ENCODE results near the gene SERPINI1.

SERPINI1 gene

GRCh38 chr3:167734498-167735232, 856 bp upstream of the SERPINI1 start, which contains the start of gene PDCD10:
TSS of gene PDCD10 (minus strand) at chr3:167734892. CDS start at chr3:167720157, 14,735 bp downstream.
- Histone ChIP-seq H2AFZ (ENCODE audit: low read length, unreplicated experiment) (peak within 1 kb of the TSS; percentile 93), H3K79me2 (ENCODE audit: control insufficient read depth, insufficient read depth, low read length, unreplicated experiment) (peaks cover 47% of the 10 kb centered on the region), H3K4me1 (ENCODE audit: control insufficient read depth, insufficient read depth, low read length, unreplicated experiment) (peaks cover 38% of the 10 kb centered on the region), H3K27ac (ENCODE audit: low read depth, low read length) (peak within 1 kb of the TSS; percentile 83), H3K4me3 (ENCODE audit: low read depth, low read length) (peak within 1 kb of the TSS; percentile 98), H3K27me3 (ENCODE audit: insufficient read depth, low read length) (no peaks in the 10 kb centered on the region), H3K36me3 (ENCODE audit: insufficient read depth, low read length) (no peaks in the 10 kb centered on the region)

- H2AFZ ChIP-seq (ENCODE audit: low read length, unreplicated experiment), result peak overlapping the region; percentile 77
- peaks cover 28% of the 10 kb centered on the region for H3K4me1 ChIP-seq (ENCODE audit: control insufficient read depth, insufficient read depth, low read length, unreplicated experiment)
- H3K27ac ChIP-seq (ENCODE audit: low read depth, low read length), result no peak overlapping the region
Observed at GRCh38 chr3:167736264-167736787, 805 bp downstream of the SERPINI1 start.

GRCh38 chr3:167736997-167737396, 1.5 kb downstream of the SERPINI1 start:
- no peaks in the 10 kb centered on the region for H3K36me3 ChIP-seq (ENCODE audit: insufficient read depth, low read length)
- H2AFZ ChIP-seq (ENCODE audit: low read length, unreplicated experiment), result no peak overlapping the region
- H3K27me3 ChIP-seq (ENCODE audit: insufficient read depth, low read length), result no peaks in the 10 kb centered on the region
- H3K4me3 ChIP-seq (ENCODE audit: low read depth, low read length), result 0 out of 2 replicates have a peak overlapping the region, but pooled peaks have one; percentile 98
- peaks cover 24% of the 10 kb centered on the region for H3K79me2 ChIP-seq (ENCODE audit: control insufficient read depth, insufficient read depth, low read length, unreplicated experiment)
- no peak overlapping the region for H3K27ac ChIP-seq (ENCODE audit: low read depth, low read length)
- peaks cover 22% of the 10 kb centered on the region for H3K4me1 ChIP-seq (ENCODE audit: control insufficient read depth, insufficient read depth, low read length, unreplicated experiment)

More at GRCh38 chr3:167736264-167736787, 805 bp downstream of the SERPINI1 start:
- no peaks in the 10 kb centered on the region for H3K36me3 ChIP-seq (ENCODE audit: insufficient read depth, low read length)
- H3K79me2 ChIP-seq (ENCODE audit: control insufficient read depth, insufficient read depth, low read length, unreplicated experiment), result peaks cover 31% of the 10 kb centered on the region
- peak overlapping the region; percentile 98 for H3K4me3 ChIP-seq (ENCODE audit: low read depth, low read length)
- H3K27me3 ChIP-seq (ENCODE audit: insufficient read depth, low read length), result no peaks in the 10 kb centered on the region

GRCh38 chr3:167738037-167738436, 2.5 kb downstream of the SERPINI1 start:
- H3K79me2 ChIP-seq (ENCODE audit: control insufficient read depth, insufficient read depth, low read length, unreplicated experiment), result peaks cover 14% of the 10 kb centered on the region
- peaks cover 11% of the 10 kb centered on the region for H3K4me1 ChIP-seq (ENCODE audit: control insufficient read depth, insufficient read depth, low read length, unreplicated experiment)

GRCh38 chr3:167739190-167739810, 3.8 kb downstream of the SERPINI1 start:
- peaks cover 7% of the 10 kb centered on the region for H3K4me1 ChIP-seq (ENCODE audit: control insufficient read depth, insufficient read depth, low read length, unreplicated experiment)
- no peaks in the 10 kb centered on the region for H3K27me3 ChIP-seq (ENCODE audit: insufficient read depth, low read length)
- no peak overlapping the region for H3K4me3 ChIP-seq (ENCODE audit: low read depth, low read length)
- peaks cover under 1% of the 10 kb centered on the region for H3K79me2 ChIP-seq (ENCODE audit: control insufficient read depth, insufficient read depth, low read length, unreplicated experiment)
- no peak overlapping the region for H3K27ac ChIP-seq (ENCODE audit: low read depth, low read length)
- no peak overlapping the region for H2AFZ ChIP-seq (ENCODE audit: low read length, unreplicated experiment)
- H3K36me3 ChIP-seq (ENCODE audit: insufficient read depth, low read length), result no peaks in the 10 kb centered on the region

More at GRCh38 chr3:167738037-167738436, 2.5 kb downstream of the SERPINI1 start:
- Histone ChIP-seq H3K36me3 (ENCODE audit: insufficient read depth, low read length) (no peaks in the 10 kb centered on the region), H3K27ac (ENCODE audit: low read depth, low read length) (no peak overlapping the region), H2AFZ (ENCODE audit: low read length, unreplicated experiment) (no peak overlapping the region), H3K27me3 (ENCODE audit: insufficient read depth, low read length) (no peaks in the 10 kb centered on the region), H3K4me3 (ENCODE audit: low read depth, low read length) (no peak overlapping the region)

- Histone ChIP-seq H3K4me1 (ENCODE audit: control insufficient read depth, insufficient read depth, low read length, unreplicated experiment) (peaks cover 7% of the 10 kb centered on the region), H2AFZ (ENCODE audit: low read length, unreplicated experiment) (no peak overlapping the region)
Observed at GRCh38 chr3:167740961-167741587, 5.6 kb downstream of the SERPINI1 start.

GRCh38 chr3:167742338-167742737, 6.8 kb downstream of the SERPINI1 start:
- Histone ChIP-seq H3K36me3 (ENCODE audit: insufficient read depth, low read length) (no peaks in the 10 kb centered on the region), H3K27ac (ENCODE audit: low read depth, low read length) (no peak overlapping the region), H3K4me1 (ENCODE audit: control insufficient read depth, insufficient read depth, low read length, unreplicated experiment) (no peaks in the 10 kb centered on the region), H2AFZ (ENCODE audit: low read length, unreplicated experiment) (no peak overlapping the region), H3K79me2 (ENCODE audit: control insufficient read depth, insufficient read depth, low read length, unreplicated experiment) (no peaks in the 10 kb centered on the region), H3K4me3 (ENCODE audit: low read depth, low read length) (no peak overlapping the region), H3K27me3 (ENCODE audit: insufficient read depth, low read length) (no peaks in the 10 kb centered on the region)

More at GRCh38 chr3:167740961-167741587, 5.6 kb downstream of the SERPINI1 start:
- no peaks in the 10 kb centered on the region for H3K36me3 ChIP-seq (ENCODE audit: insufficient read depth, low read length)
- no peak overlapping the region for H3K4me3 ChIP-seq (ENCODE audit: low read depth, low read length)
- no peaks in the 10 kb centered on the region for H3K79me2 ChIP-seq (ENCODE audit: control insufficient read depth, insufficient read depth, low read length, unreplicated experiment)
- no peak overlapping the region for H3K27ac ChIP-seq (ENCODE audit: low read depth, low read length)
- no peaks in the 10 kb centered on the region for H3K27me3 ChIP-seq (ENCODE audit: insufficient read depth, low read length)

- Histone ChIP-seq H3K4me3 (ENCODE audit: low read depth, low read length) (no peak overlapping the region), H3K36me3 (ENCODE audit: insufficient read depth, low read length) (no peaks in the 10 kb centered on the region), H3K27ac (ENCODE audit: low read depth, low read length) (no peak overlapping the region), H2AFZ (ENCODE audit: low read length, unreplicated experiment) (no peak overlapping the region), H3K79me2 (ENCODE audit: control insufficient read depth, insufficient read depth, low read length, unreplicated experiment) (no peaks in the 10 kb centered on the region), H3K27me3 (ENCODE audit: insufficient read depth, low read length) (no peaks in the 10 kb centered on the region), H3K4me1 (ENCODE audit: control insufficient read depth, insufficient read depth, low read length, unreplicated experiment) (no peaks in the 10 kb centered on the region)
Observed at GRCh38 chr3:167743799-167744198, 8.3 kb downstream of the SERPINI1 start.

GRCh38 chr3:167749209-167749608, 13.7 kb downstream of the SERPINI1 start:
- H3K36me3 ChIP-seq (ENCODE audit: insufficient read depth, low read length), result no peaks in the 10 kb centered on the region
- H3K79me2 ChIP-seq (ENCODE audit: control insufficient read depth, insufficient read depth, low read length, unreplicated experiment), result no peaks in the 10 kb centered on the region
- no peaks in the 10 kb centered on the region for H3K27me3 ChIP-seq (ENCODE audit: insufficient read depth, low read length)
- peaks cover 5% of the 10 kb centered on the region for H3K4me1 ChIP-seq (ENCODE audit: control insufficient read depth, insufficient read depth, low read length, unreplicated experiment)
- H3K4me3 ChIP-seq (ENCODE audit: low read depth, low read length), result no peak overlapping the region
- no peak overlapping the region for H3K27ac ChIP-seq (ENCODE audit: low read depth, low read length)
- no peak overlapping the region for H2AFZ ChIP-seq (ENCODE audit: low read length, unreplicated experiment)

GRCh38 chr3:167749728-167750127, 14.2 kb downstream of the SERPINI1 start:
- no peak overlapping the region for H3K27ac ChIP-seq (ENCODE audit: low read depth, low read length)
- no peaks in the 10 kb centered on the region for H3K79me2 ChIP-seq (ENCODE audit: control insufficient read depth, insufficient read depth, low read length, unreplicated experiment)
- H2AFZ ChIP-seq (ENCODE audit: low read length, unreplicated experiment), result no peak overlapping the region
- no peaks in the 10 kb centered on the region for H3K36me3 ChIP-seq (ENCODE audit: insufficient read depth, low read length)
- H3K27me3 ChIP-seq (ENCODE audit: insufficient read depth, low read length), result no peaks in the 10 kb centered on the region
- H3K4me1 ChIP-seq (ENCODE audit: control insufficient read depth, insufficient read depth, low read length, unreplicated experiment), result peaks cover 5% of the 10 kb centered on the region
- no peak overlapping the region for H3K4me3 ChIP-seq (ENCODE audit: low read depth, low read length)
